NCI-H1048 (cell line): ENCODE data around the gene RIN3.

Source experiments
- DNase-seq: peaks from one replicate; lab custom pipeline; 2025; lab: John Stamatoyannopoulos, UW

RIN3 gene

DNA sequence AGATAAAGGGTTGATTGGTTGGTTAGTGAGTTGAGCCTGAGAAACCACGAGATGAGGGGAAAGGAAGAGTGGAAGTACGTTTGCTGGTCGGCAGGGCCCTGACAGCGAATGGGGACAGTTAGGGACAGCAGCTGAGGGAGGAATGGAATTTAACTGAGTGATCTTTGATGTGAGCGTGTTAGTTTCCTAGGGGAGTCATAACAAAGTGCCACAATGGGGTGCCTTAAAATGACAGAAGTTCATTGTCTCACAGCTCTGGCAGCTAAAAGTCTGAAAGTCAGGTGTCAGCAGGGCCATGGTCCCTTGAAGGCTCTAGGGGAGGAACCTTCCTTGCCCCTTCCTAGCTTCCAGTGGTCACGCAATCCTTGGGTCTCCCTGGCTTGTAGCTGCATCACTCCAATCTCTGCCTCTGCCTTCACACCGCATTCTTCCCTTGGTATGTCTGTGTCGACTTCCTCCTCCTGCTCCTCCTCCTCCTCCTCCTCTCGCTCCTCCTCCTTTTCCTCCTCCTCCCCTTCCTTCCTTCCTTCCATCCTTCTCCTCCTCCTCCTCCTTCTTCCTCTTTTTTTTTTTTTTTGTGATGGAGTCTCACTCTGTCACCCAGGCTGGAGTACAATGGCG lies 26.0 kb upstream of the RIN3 start:
- DNase-seq: no peak

DNA sequence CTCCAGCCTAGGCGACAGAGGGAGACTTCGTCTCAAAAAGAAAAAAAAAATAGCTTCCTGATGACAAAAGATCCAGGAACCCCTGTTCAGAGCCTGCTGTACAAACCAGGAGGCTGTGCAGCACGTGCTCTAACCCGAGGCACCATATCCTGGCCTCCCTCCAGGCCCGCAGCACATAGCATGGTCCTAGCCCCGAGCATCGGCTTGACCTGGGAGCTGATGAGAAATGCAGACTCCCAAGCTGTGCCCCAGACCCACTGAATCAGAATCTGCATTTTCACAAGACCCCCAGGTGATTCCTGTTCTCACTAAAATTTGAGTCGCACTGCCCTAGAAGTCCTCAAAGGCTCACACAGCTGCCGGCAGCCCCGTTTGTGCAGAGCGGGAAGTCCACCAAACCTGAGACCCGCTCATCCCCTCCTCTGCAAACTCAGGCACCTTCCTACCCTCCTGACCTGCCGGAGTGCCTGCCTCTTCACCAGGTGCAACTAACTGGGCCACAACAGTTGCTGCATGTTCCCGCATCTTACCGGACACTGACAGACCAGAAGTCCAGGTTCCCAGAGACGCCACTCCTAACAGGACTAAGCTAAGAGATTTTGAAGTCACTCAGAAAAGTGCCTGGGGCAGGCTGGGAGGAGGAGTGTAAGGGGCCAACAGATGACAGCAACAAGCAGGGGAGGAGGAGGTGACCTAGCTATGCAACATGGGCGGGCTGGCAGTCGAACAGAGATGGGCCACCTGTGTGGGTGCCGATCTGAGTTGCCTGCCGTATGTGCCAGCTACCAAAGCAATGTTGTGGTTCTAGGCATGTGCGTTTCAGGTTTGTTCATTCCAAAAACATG lies 24.0 kb upstream of the RIN3 start:
- DNase-seq: no peak

DNA sequence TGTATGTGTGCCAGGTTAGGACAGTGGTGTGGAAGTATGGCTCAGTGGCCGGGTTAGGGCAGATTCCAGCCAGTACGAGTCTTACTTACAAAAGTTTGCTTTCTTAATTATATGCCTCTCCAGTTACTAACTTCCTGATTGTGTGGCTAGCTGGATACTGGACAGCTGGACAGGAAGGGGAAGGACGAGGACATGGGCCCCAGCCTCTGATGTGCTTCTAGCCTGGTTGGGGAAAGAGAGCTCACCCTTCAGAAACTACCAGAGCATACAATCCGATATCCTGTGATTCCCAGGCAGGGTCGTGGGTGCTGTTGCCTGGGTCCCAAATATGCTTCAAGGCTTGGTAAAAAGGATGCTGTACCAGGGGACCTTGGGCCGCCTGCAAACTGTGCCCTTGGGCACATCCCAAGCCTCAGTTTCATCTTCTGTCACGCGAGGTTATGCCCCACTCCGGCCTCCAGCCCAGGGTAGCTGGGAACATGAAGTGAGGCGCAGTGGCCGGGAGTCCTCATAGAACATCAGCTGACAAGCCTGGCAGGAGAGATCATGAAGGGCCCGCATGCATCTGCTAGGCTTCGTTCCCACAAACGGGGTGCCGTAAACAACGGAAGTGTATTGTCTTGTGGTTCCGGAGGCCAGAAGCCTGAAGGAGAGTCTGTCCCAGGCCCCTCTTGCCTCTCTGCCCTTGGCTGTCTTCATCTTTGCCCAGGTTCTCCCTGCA lies 23.2 kb upstream of the RIN3 start:
- no peak for DNase-seq

DNA sequence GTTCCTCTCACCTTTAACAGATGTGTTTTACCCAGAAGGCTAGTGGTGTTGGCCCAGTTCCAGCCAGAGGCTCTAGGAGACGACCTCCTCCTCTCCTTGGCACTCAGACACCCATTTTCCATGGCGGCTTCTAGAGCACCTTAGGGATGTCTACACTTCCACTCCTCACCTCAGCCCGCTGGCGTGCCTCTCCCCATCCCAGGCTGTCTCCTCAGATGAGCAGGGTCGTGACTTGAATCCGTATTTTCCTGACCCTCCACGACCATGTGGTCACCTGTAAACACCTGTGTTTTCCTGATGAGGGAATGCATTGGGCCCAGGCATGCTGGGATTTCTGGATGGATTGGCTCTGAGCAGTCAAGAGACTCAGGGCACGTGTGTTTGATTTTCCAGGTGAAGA lies 21.8 kb upstream of the RIN3 start:
- DNase-seq: no peak

- no peak for DNase-seq
These were observed 21.3 kb upstream of the RIN3 start for GRCh38 chr14:92492258-92492657.

GRCh38 chr14:92493024-92493423 lies 20.6 kb upstream of the RIN3 start:
- no peak for DNase-seq

DNA sequence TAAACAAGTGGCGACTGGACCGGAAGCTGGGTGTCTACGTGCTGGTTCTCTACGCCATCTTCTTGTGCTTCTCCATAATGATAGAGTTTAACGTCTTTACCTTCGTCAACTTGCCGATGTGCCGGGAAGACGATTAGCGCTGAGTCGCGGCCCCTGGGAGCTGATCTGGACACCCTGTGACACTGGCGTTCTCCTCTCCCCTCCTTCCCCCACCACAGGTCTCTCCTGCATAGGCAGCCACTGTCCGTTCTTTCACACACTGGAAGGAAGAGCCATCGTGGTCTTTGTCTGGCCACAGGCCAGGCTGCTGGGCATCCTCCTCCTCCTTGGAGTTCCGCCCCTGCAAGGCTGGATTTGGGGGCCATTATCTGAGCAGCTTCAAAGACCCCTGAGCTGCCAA lies 20.1 kb upstream of the RIN3 start:
- DNase-seq: no peak

DNA sequence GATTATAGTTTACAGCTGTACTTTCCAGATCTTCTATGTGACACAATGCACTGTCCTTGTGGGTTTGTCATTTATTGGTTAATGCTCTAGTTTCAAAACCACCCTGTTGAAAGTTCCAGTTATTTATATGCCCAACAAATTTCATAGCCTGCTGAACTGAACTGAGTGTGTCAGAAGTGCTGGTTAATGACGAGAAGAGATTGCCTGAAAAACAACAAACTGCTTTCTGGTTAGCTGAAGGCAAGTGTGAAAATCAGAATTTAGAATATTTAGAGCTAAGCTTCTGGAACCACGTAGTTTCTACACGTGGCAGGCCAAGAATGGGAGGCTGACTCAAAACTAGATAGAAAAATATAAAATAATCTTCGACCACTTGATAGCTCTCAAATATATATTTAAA lies 19.1 kb upstream of the RIN3 start:
- no peak for DNase-seq

DNA sequence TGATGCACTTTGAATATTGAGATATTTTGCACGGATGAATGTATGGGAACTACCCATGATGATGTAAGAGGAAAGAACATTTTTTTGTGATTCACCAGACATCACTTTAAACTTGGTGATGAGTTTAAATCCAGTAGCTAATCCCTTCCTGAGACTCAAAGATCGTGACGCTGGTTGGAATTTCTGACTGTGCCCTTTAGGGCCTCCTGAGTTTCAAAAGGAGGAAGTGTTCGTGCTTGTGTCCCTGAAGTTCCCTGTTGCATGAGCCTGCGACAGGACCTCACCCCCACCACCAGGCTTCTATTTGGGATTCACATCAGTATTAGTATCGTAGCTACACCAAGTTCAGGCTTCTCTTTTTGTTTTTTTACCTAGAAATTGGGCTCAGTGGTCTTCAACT lies 18.6 kb upstream of the RIN3 start:
- DNase-seq: no peak

GRCh38 chr14:92496191-92496857 lies 17.3 kb upstream of the RIN3 start:
- no peak for DNase-seq

DNA sequence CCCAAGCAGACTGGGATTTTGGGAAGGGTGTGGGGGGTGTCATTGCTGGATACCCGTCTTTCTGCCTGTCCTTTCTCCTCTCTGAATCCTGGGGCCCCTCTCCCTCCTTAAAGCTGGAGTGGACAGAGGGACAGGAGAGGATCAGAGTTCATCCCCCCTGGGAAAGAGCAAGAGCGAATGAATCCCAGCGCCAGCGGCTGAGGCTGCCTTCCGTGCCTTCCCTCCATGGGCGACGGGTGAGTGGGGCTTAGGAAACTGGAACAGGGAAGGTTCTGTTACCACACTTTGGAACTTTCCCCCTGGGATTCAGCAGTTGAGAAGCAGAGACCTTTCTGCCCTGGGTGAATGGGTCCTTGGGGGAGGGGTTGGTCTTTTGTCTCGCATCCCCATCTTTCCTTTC lies 16.2 kb upstream of the RIN3 start:
- no peak for DNase-seq

- DNase-seq: no peak
These were observed 14.3 kb upstream of the RIN3 start for GRCh38 chr14:92499234-92499633.

GRCh38 chr14:92500491-92500941 lies 13.1 kb upstream of the RIN3 start:
- DNase-seq: no peak

DNA sequence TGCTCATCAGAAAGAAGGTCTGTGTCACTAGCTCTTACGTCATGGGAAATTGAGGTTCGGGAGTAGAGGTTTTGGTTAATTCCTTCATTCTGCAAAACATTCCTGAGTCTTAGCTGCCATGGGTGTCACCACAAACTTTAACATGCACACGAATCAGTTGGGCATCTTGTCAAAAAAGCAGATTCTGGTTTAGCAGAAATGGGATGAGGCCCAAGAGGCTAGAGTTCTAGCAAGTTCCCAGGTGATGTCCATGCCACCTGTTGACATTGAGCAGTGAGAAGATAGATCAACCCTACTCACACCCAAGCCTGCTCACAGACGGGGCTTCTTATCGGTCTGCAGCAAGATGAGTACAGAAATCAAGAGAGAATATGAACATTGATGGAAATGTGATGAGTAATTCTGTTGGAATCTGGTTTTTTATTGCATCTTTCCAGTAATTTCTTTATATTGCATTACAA lies 11.7 kb upstream of the RIN3 start:
- DNase-seq: no peak

GRCh38 chr14:92502541-92503286 lies 10.9 kb upstream of the RIN3 start:
- DNase-seq: no peak

- no peak for DNase-seq
These were observed 9.7 kb upstream of the RIN3 start for GRCh38 chr14:92503756-92504491.

- no peak for DNase-seq
These were observed 7.8 kb upstream of the RIN3 start for GRCh38 chr14:92505826-92506225.

- DNase-seq: no peak
These were observed 7.3 kb upstream of the RIN3 start for GRCh38 chr14:92506231-92506630.

DNA sequence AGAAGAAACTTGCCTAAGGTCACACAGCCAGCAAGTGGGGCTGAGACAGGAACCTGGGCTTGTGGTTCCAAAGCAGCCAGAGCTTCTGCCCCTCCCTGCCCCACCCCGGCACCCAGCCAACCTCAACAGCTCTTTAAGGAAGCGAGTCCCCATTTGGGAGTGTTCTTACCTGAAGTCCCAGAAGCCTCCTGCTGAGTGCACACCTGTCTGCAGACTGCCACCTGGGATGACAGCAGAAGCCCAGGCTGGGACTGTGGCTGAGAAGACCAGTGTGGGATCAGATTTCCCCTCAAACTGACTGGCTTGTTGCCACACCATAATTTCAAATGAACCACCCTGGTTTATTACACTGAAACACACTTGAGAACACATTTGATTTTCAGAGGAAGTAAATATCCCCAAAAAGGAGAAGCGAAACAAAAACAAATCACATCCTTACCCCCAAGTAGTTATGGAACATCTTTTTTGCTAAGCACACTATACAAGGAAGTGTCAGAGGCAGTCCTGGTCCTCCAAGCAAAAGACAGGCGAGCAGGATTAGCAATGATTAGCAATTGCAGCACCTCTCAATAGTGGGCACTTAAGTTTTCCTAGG lies 6.3 kb upstream of the RIN3 start:
- no peak for DNase-seq

GRCh38 chr14:92510972-92511371 lies 2.6 kb upstream of the RIN3 start:
- no peak for DNase-seq
